Uterus (tissue), 2 donors: ENCODE measurements around the gene LUZP4.

ENCODE experiments used
- POLR2A ChIP-seq, 2 donors: fragments of 450-650 bp; IDR thresholded peaks; one replicate each; pipeline ENCODE4 v1.6.1; 2016; ENCODE audit warnings: antibody characterized with exemption in 2 of 2, mild to moderate bottlenecking in 1 of 2, moderate library complexity in 1 of 2
- TF ChIP-seq, protein P1 (sequence below), 4 experiments: fragments of 200-600 bp in 2 of 4; fragments of 450-650 bp in 2 of 4; sonication (generic) in 2 of 4; IDR thresholded peaks; one replicate each; pipeline ENCODE4 v1.5.1; 2016 to 2019; ENCODE audit warnings: antibody characterized with exemption in 4 of 4, mild to moderate bottlenecking in 2 of 4, moderate library complexity in 1 of 4

DNA sequence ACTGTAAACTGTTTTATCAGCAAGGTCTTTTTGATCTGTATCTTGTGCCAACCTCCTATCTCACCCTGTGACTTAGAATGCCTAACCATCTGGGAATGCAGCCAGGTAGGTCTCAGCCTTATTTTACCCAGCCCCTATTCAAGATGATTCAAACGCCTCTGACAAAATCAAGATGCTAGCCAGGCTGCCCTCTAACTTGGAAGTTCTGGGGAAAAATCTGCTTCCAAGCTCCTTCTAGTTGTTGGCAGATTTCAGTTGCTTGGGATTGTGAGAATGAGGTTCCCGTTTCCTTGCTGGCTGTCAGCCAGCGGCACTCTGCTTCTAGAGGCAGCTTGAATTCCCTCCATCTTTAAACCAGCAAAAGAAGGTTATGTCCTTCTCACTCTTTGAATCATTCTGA, 34.7 kb downstream of the LUZP4 start:
- TF ChIP-seq, protein P1, sequence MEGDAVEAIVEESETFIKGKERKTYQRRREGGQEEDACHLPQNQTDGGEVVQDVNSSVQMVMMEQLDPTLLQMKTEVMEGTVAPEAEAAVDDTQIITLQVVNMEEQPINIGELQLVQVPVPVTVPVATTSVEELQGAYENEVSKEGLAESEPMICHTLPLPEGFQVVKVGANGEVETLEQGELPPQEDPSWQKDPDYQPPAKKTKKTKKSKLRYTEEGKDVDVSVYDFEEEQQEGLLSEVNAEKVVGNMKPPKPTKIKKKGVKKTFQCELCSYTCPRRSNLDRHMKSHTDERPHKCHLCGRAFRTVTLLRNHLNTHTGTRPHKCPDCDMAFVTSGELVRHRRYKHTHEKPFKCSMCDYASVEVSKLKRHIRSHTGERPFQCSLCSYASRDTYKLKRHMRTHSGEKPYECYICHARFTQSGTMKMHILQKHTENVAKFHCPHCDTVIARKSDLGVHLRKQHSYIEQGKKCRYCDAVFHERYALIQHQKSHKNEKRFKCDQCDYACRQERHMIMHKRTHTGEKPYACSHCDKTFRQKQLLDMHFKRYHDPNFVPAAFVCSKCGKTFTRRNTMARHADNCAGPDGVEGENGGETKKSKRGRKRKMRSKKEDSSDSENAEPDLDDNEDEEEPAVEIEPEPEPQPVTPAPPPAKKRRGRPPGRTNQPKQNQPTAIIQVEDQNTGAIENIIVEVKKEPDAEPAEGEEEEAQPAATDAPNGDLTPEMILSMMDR (IDR thresholded peaks at IDR 0.05), result no peak
- TF ChIP-seq POLR2A (IDR thresholded peaks at IDR 0.05), result no peak
